Kidney glomerular epithelial cell (primary cell): ENCODE results near the gene MINDY3.

Experiments
- DNase-seq: peaks from one replicate; lab custom pipeline; 2025; lab: John Stamatoyannopoulos, UW

The MINDY3 gene

GRCh38 chr10:15805395-15806058 is 54.8 kb downstream of the MINDY3 start:
- DNase-seq = no peak

GRCh38 chr10:15804109-15804508 is 56.2 kb downstream of the MINDY3 start:
- no peak for DNase-seq

GRCh38 chr10:15802375-15802949 is 57.8 kb downstream of the MINDY3 start:
- no peak for DNase-seq

- DNase-seq = no peak
Observed at GRCh38 chr10:15801641-15802040, 58.7 kb downstream of the MINDY3 start.

GRCh38 chr10:15801147-15801546 is 59.2 kb downstream of the MINDY3 start:
- DNase-seq = no peak

GRCh38 chr10:15797346-15797745 is 63.0 kb downstream of the MINDY3 start:
- DNase-seq = no peak

GRCh38 chr10:15796762-15797161 is 63.5 kb downstream of the MINDY3 start:
- no peak for DNase-seq

- DNase-seq = no peak
Observed at GRCh38 chr10:15796098-15796759, 64.1 kb downstream of the MINDY3 start.

- DNase-seq = no peak
Observed at GRCh38 chr10:15795036-15795792, 65.1 kb downstream of the MINDY3 start.

- no peak for DNase-seq
Observed at GRCh38 chr10:15794569-15794968, 65.7 kb downstream of the MINDY3 start.

- no peak for DNase-seq
Observed at GRCh38 chr10:15793664-15794063, 66.6 kb downstream of the MINDY3 start.

GRCh38 chr10:15792777-15793176 is 67.5 kb downstream of the MINDY3 start:
- no peak for DNase-seq

GRCh38 chr10:15791816-15792524 is 68.3 kb downstream of the MINDY3 start:
- no peak for DNase-seq

GRCh38 chr10:15789793-15790525 is 70.3 kb downstream of the MINDY3 start:
- DNase-seq = no peak

- no peak for DNase-seq
Observed at GRCh38 chr10:15787426-15787825, 72.9 kb downstream of the MINDY3 start.

GRCh38 chr10:15784662-15785300 is 75.5 kb downstream of the MINDY3 start:
- no peak for DNase-seq

- DNase-seq = no peak
Observed at GRCh38 chr10:15783941-15784636, 76.2 kb downstream of the MINDY3 start.

GRCh38 chr10:15782851-15783250 is 77.5 kb downstream of the MINDY3 start:
- DNase-seq = no peak

- no peak for DNase-seq
Observed at GRCh38 chr10:15781381-15781960, 78.8 kb downstream of the MINDY3 start.
